Kidney epithelial cell (primary cell): ENCODE results near the gene TEDC1. TPM values are rescaled to one million over a fixed set of nuclear protein-coding genes. Genes with fewer than 3 reads are reported as not detected.

Experiments
- DNase-seq: peaks from one replicate; pipeline ENCODE4 v3.0.0-alpha.2; 2010; ENCODE audit warnings: low read depth
- H3K27me3 ChIP-seq: 2 replicates; pipeline ENCODE4 v1.6.0; 2011; ENCODE audit warnings: low read length; ENCODE audit not compliant: control insufficient read depth, insufficient read depth
- H3K36me3 ChIP-seq: 2 replicates; pipeline ENCODE4 v1.5.1; 2011; ENCODE audit warnings: low read length; ENCODE audit not compliant: control insufficient read depth, insufficient read depth
- H3K4me3 ChIP-seq: 2 replicates; pipeline ENCODE4 v1.5.1; 2011; ENCODE audit warnings: low read depth, mild to moderate bottlenecking, control low read depth, low read length
- total RNA-seq: library from RNA; depleted of rRNA; stranded (reverse); fragments of >200 nt; gene quantifications from 2 replicates; pipeline ENCODE4 v1.2.3, GENCODE V29; 2015
- TF ChIP-seq, protein P1 (sequence below): IDR thresholded peaks from 2 replicates; pipeline ENCODE4 v1.5.1; 2011; ENCODE audit warnings: mild to moderate bottlenecking, moderate library complexity, low read length, control low read depth, inconsistent platforms; ENCODE audit not compliant: insufficient read depth, poor library complexity, severe bottlenecking

Gene TEDC1
- total RNA-seq, 1 donor from 2014 or later = 7.1 TPM

GRCh38 chr14:105496831-105497591, 6.0 kb downstream of the TEDC1 start:
- no peak for DNase-seq
- Histone ChIP-seq H3K36me3 (no peaks in the 10 kb centered on the region), H3K4me3 (no peak overlapping the region), H3K27me3 (no peaks in the 10 kb centered on the region)
- TF ChIP-seq, protein P1, sequence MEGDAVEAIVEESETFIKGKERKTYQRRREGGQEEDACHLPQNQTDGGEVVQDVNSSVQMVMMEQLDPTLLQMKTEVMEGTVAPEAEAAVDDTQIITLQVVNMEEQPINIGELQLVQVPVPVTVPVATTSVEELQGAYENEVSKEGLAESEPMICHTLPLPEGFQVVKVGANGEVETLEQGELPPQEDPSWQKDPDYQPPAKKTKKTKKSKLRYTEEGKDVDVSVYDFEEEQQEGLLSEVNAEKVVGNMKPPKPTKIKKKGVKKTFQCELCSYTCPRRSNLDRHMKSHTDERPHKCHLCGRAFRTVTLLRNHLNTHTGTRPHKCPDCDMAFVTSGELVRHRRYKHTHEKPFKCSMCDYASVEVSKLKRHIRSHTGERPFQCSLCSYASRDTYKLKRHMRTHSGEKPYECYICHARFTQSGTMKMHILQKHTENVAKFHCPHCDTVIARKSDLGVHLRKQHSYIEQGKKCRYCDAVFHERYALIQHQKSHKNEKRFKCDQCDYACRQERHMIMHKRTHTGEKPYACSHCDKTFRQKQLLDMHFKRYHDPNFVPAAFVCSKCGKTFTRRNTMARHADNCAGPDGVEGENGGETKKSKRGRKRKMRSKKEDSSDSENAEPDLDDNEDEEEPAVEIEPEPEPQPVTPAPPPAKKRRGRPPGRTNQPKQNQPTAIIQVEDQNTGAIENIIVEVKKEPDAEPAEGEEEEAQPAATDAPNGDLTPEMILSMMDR = no peak

DNA sequence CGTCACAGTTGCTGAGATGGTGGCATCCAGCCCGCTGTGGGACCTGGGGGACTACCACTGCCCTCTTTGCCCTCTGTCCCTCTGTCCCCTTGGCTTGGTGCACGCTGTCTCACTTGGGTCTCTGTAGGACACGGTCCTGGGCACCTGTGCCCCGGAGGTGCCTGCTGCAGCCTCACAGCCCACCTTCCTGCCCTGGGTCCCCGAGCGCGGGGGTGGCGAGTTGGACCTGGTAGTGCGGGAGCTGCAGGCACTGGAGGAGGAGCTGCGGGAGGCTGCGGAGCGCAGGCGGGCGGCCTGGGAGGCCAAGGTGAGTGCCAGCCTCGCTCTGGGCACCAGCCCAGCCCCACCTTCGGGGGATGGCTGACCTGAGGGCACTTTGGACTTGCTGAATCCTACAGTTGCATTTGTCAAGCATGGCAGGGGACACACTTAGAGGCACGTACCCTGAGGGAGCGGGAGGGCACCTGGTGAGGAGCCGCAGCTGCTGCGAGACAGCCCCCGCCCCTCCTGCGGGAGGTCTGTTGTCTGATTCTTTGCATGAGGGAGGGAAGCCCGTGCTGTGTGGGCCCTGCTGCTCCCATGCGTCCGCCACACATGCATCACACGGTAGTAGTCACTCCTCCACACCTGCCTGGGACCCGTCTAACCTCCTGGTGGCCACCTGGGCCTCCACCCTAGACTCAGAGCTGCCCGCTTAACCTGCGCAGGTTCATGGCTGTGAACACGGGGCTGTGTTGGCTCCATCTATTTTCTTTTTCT, 6.8 kb downstream of the TEDC1 start:
- no peaks in the 10 kb centered on the region for H3K27me3 ChIP-seq
- no peak overlapping the region for H3K4me3 ChIP-seq
- DNase-seq = no peak
- TF ChIP-seq, protein P1 = no peak
- no peaks in the 10 kb centered on the region for H3K36me3 ChIP-seq

DNA sequence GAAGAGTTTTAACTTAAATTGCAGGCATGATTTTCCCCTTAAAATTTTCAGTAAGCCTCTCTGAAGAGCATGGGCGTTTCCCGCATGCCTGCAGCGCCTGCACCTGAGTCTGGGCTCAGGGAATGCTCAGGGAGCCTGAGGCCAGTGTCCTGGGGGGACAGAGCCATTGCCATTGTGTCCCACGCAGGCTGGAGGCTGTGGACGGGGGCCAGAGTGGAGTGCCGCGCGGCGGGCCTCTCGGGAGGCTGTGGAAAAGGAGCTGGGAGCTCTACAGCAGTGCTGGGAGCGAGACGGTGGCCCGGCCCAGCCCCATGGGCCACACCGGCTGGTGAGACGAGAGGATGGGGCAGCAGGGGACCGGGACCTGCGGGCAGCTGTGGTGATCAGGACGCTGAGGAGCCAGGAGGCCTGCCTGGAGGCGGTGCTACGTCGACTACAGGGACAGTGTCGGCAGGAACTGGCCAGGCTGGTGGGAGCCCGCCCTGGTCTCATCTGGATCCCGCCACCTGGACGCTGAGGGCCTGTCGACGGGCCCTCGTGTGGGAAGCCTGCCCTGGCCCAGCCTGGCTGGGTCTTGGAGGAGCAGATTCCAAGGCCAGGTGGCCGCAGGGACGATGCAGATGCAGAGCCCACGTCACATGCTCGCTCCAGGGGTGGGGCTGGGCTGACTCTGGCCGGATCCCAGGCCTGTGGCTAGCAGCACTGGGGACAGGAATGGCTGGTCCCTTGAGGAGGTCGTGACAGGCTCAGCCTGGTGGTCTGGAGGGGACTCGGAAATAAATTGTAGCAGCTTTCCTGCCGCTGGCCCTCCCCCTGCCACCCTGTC, 7.6 kb downstream of the TEDC1 start:
- TF ChIP-seq, protein P1 = no peak
- Histone ChIP-seq H3K36me3 (no peaks in the 10 kb centered on the region), H3K27me3 (no peaks in the 10 kb centered on the region), H3K4me3 (no peak overlapping the region)
- no peak for DNase-seq

GRCh38 chr14:105499256-105500035, 8.4 kb downstream of the TEDC1 start:
- no peaks in the 10 kb centered on the region for H3K27me3 ChIP-seq
- no peak for DNase-seq
- TF ChIP-seq, protein P1 = no peak
- H3K4me3 ChIP-seq = no peak overlapping the region
- no peaks in the 10 kb centered on the region for H3K36me3 ChIP-seq

DNA sequence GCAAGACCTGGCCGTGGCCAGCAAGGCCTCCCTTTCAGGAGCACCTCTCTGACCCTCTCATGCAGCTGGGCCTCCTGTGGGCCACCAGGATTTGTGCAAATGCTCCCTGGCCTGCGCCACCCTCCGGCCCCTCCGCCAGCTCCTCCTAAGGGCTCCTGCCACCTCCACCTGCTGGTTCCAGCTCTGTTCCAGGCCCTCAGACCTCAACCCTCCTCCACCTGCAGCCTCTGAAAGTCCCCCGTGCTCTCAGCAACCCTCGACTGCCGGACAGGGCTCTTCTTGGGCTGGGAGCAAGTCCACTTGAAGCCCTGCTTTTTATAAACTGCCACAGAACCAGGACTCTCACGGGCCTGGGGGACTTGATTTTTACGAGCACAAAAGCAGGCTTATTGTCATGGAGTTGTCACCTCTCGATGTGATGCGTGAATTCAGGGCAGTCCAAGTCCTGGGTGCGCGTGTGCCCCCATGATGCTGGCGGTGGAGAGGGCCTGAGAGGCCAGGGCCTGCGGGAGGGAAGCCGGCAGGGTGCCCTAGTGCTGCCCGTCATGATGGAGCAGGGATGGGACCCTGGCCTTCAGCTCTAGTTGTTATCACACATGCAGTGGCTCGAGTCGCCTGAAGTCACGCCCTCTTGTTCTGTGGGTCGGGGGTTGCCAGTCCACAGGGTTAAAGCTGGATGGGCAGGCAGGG, 9.1 kb downstream of the TEDC1 start:
- H3K27me3 ChIP-seq = no peaks in the 10 kb centered on the region
- no peak for DNase-seq
- no peaks in the 10 kb centered on the region for H3K36me3 ChIP-seq
- no peak overlapping the region for H3K4me3 ChIP-seq
- TF ChIP-seq, protein P1 = no peak
